Measurements from ENCODE around the gene DNAH9. TPM values are rescaled to one million over a fixed set of nuclear protein-coding genes. Genes with fewer than 3 reads are reported as not detected.

The DNAH9 gene
- total and polyA plus RNA-seq, 2 donors (not counting 1 experiment from before 2014, with no cell fraction given): not detected

DNA sequence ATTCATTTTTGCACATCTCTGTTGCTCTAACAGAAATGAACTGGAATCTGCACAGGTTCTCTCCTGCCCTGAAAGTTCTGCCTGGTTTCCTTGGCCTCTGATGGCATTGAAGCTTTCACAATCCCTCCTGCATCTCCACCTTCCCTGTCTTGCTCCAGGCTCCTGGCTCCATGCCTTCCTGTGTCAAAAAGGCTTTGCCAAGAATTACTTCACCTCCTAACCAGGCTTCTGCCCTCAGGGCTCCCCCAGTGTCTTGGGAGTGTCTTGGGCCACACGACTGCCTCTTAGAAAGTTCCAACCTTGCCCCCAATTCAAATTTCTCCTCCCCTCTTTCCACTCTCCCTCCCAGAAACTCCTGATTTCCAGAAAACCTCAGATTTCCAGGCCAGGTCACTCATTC is 37.0 kb upstream of the DNAH9 start:
- H3K4me3 ChIP-seq (ENCODE audit: control extremely low read depth in 1 of 5, extremely low read depth in 1 of 5, insufficient read depth in 1 of 5, low read depth in 2 of 5, low read length in 4 of 5): no peak overlapping the region
- Mint-ChIP-seq H3K4me1 (no peaks in the 10 kb centered on the region), H3K27me3 (no peaks in the 10 kb centered on the region), H3K4me3 (no peak overlapping the region), H3K27ac (no peak overlapping the region), H3K9me3 (ENCODE audit: insufficient read depth) (peaks cover 2% of the 10 kb centered on the region)
- no peak overlapping the region for H2AFZ ChIP-seq (ENCODE audit: insufficient read depth, low read depth, low read length, poor library complexity, severe bottlenecking)
- H3K27ac ChIP-seq (ENCODE audit: low read length in 2 of 2): no peak overlapping the region
- H3K9me3 ChIP-seq (ENCODE audit: control extremely low read depth in 1 of 3, control insufficient read depth in 2 of 3, insufficient read depth in 1 of 3, low read length in 2 of 3): peaks cover 0 to 40% (median 0%) of the 10 kb centered on the region in 3 donors
- ChIA-PET POLR2A (no interaction called here), CTCF (no interaction called here)
- intact Hi-C loops (cut with micrococcal nuclease): no loop called here
- TF ChIP-seq, protein P1, sequence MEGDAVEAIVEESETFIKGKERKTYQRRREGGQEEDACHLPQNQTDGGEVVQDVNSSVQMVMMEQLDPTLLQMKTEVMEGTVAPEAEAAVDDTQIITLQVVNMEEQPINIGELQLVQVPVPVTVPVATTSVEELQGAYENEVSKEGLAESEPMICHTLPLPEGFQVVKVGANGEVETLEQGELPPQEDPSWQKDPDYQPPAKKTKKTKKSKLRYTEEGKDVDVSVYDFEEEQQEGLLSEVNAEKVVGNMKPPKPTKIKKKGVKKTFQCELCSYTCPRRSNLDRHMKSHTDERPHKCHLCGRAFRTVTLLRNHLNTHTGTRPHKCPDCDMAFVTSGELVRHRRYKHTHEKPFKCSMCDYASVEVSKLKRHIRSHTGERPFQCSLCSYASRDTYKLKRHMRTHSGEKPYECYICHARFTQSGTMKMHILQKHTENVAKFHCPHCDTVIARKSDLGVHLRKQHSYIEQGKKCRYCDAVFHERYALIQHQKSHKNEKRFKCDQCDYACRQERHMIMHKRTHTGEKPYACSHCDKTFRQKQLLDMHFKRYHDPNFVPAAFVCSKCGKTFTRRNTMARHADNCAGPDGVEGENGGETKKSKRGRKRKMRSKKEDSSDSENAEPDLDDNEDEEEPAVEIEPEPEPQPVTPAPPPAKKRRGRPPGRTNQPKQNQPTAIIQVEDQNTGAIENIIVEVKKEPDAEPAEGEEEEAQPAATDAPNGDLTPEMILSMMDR (IDR thresholded peaks at IDR 0.05): no peak
- TF ChIP-seq EZH2 (IDR thresholded peaks at IDR 0.05; ENCODE audit: borderline replicate concordance, insufficient read depth, low read depth, low read length, poor library complexity, severe bottlenecking): no peak
- no peaks in the 10 kb centered on the region for H3K79me2 ChIP-seq (ENCODE audit: control insufficient read depth, insufficient read depth, low read length)
- DNase-seq (no peak), ATAC-seq (ENCODE audit: low read depth) (no peak)
- no peaks in the 10 kb centered on the region for H3K4me1 ChIP-seq (ENCODE audit: control insufficient read depth in 2 of 2, insufficient read depth in 2 of 2, low read length in 2 of 2)
- no peaks in the 10 kb centered on the region for H3K27me3 ChIP-seq (replicated peaks in 1 of 4; ENCODE audit: control extremely low read depth in 1 of 4, control insufficient read depth in 3 of 4, insufficient read depth in 4 of 4, low read length in 3 of 4)
- no peaks in the 10 kb centered on the region for H4K20me1 ChIP-seq (ENCODE audit: control insufficient read depth, insufficient read depth, low read length, poor library complexity, severe bottlenecking)
- H3K9ac ChIP-seq (ENCODE audit: low read length): no peak overlapping the region
- no peak overlapping the region for H3K4me2 ChIP-seq (replicated peaks; ENCODE audit: low read depth, low read length, poor library complexity, severe bottlenecking)
- H3K36me3 ChIP-seq (replicated peaks in 1 of 2; ENCODE audit: control extremely low read depth in 1 of 2, control insufficient read depth in 1 of 2, extremely low read depth in 1 of 2, insufficient read depth in 2 of 2, low read length in 1 of 2): no peaks in the 10 kb centered on the region
- WGBS (ENCODE audit: insufficient coverage): 100% methylated on average over 1 of the region's 1 CpG

DNA sequence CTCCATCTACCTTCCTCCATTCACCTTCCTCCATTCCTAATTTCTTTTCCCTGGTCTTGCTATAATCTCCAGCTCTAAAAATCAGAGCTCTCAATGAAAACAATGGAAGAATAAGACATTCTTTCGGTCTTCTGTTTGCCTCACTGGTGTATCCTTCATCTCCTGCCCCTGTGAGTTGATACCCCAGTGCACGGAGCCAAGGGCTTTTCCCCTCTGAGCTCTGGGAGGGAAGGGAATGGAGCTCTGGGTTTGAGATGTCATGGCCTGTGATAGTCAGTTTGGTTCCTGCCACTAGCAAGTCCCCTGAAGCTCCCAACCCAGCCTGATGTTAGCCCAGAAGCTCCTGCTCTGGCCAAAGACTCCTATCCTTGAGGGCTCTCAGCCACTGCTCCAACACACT is 36.6 kb upstream of the DNAH9 start:
- no peaks in the 10 kb centered on the region for H3K4me1 Mint-ChIP-seq
- H3K27ac Mint-ChIP-seq: no peak overlapping the region
- peaks cover 0 to 38% (median 0%) of the 10 kb centered on the region in 3 donors for H3K9me3 ChIP-seq (ENCODE audit: control extremely low read depth in 1 of 3, control insufficient read depth in 2 of 3, insufficient read depth in 1 of 3, low read length in 2 of 3)
- H3K27me3 Mint-ChIP-seq: no peaks in the 10 kb centered on the region
- H2AFZ ChIP-seq (ENCODE audit: insufficient read depth, low read depth, low read length, poor library complexity, severe bottlenecking): no peak overlapping the region
- peaks cover 2% of the 10 kb centered on the region for H3K9me3 Mint-ChIP-seq (ENCODE audit: insufficient read depth)
- H3K4me2 ChIP-seq (replicated peaks; ENCODE audit: low read depth, low read length, poor library complexity, severe bottlenecking): no peak overlapping the region
- no peaks in the 10 kb centered on the region for H4K20me1 ChIP-seq (ENCODE audit: control insufficient read depth, insufficient read depth, low read length, poor library complexity, severe bottlenecking)
- no peaks in the 10 kb centered on the region for H3K27me3 ChIP-seq (replicated peaks in 1 of 4; ENCODE audit: control extremely low read depth in 1 of 4, control insufficient read depth in 3 of 4, insufficient read depth in 4 of 4, low read length in 3 of 4)
- H3K36me3 ChIP-seq (replicated peaks in 1 of 2; ENCODE audit: control extremely low read depth in 1 of 2, control insufficient read depth in 1 of 2, extremely low read depth in 1 of 2, insufficient read depth in 2 of 2, low read length in 1 of 2): no peaks in the 10 kb centered on the region
- WGBS (ENCODE audit: insufficient coverage): 68% methylated on average over 2 of the region's 2 CpGs
- ChIA-PET CTCF (no interaction called here), POLR2A (no interaction called here)
- ATAC-seq (ENCODE audit: low read depth) (no peak), DNase-seq (no peak)
- no peak overlapping the region for H3K4me3 ChIP-seq (ENCODE audit: control extremely low read depth in 1 of 5, extremely low read depth in 1 of 5, insufficient read depth in 1 of 5, low read depth in 2 of 5, low read length in 4 of 5)
- no peak overlapping the region for H3K27ac ChIP-seq (ENCODE audit: low read length in 2 of 2)
- TF ChIP-seq, protein P1 (IDR thresholded peaks at IDR 0.05): no peak
- TF ChIP-seq EZH2 (IDR thresholded peaks at IDR 0.05; ENCODE audit: borderline replicate concordance, insufficient read depth, low read depth, low read length, poor library complexity, severe bottlenecking): no peak
- no peaks in the 10 kb centered on the region for H3K4me1 ChIP-seq (ENCODE audit: control insufficient read depth in 2 of 2, insufficient read depth in 2 of 2, low read length in 2 of 2)
- intact Hi-C loops (cut with micrococcal nuclease): no loop called here
- H3K79me2 ChIP-seq (ENCODE audit: control insufficient read depth, insufficient read depth, low read length): no peaks in the 10 kb centered on the region
- H3K9ac ChIP-seq (ENCODE audit: low read length): no peak overlapping the region
- no peak overlapping the region for H3K4me3 Mint-ChIP-seq
